NCI-H2081 treated with DMSO at 0.1 percent for 48 hours (cell line): Measurements from ENCODE around the gene C11orf86.
"Not testable (repeated sequence)": the region's sequence is repeated elsewhere in the genome, so short reads cannot be mapped to it uniquely, and the experiment has no call there.

ENCODE experiments used
- DNase-seq: peaks from one replicate; lab custom pipeline; 2025; lab: John Stamatoyannopoulos, UW

C11orf86 gene, protein sequence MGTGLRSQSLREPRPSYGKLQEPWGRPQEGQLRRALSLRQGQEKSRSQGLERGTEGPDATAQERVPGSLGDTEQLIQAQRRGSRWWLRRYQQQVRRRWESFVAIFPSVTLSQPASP

DNA sequence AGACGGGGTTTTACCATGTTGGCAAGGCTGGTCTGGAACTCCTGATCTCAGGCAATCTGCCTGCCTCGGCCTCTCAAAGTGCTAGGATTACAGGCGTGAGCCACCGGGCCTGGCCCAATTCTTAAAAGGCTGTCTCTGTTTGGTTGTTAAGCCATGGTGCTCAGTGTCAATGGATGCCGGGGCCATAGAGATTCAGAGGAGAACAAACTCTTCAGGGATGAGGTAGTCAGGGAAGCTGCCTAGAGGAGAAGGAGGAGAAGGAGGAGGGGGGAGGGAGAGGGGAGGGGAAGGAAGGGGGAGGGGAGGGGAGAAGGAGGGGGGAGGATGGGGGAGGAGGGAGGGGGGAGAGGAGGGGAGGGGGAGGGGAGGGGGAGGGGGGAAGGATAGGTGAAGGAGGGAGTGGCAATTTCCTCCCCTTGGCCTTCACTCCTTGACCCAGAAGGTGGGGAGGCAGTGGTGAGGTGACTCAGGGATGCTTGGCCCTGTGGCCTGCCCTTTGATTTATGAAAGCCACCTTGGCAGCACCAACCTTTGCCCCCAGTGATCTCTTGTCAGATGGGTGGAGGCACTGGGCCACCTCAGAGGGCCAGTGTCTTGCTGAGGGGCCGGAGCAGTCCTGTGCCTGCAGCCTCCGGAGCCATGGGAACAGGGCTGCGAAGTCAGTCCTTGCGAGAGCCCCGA, at the start of gene C11orf86:
TSS of gene C11orf86 (plus strand) at position 581 of the 681 bp plus-strand sequence. CDS start at position 640, 59 bp downstream.
- no peak for DNase-seq

DNA sequence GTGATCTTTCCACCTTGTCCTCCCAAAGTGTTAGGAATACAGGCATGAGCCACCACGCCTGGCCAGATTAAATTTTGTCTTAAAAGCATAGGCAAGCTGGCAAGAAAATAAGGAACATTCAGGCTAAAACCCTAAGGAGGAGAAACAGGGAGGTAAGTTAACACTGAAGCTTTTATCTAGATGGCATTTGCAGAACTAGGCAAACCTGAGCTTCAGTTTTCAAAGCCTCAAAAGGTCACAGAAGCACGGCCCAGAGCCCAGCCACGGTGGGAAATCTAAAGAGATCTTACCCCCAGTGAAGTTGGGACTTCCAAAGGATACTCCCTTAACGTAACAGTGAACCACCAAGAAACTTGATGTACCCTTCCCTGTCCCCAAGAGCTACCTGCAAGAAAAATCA, 45.4 kb upstream of the C11orf86 start:
- DNase-seq = no peak

DNA sequence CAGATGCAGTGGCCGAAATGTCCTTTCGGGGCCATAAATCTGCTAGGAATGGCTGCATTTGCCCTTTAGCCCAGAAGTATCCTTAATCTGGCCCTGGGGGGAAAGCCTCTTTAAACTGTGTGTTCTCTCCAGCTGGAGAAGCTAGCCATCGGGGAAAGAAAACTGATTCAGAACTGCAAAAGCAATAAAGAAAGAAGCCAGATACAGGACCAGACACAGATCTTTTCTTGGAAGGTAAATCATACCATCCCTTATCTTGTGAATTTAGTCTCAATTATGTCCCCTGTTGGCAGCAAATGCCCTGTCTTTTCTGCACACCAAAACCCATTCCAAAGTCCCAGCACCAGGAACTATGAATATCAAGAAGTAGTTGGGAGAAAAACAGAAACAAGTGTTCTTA, 42.6 kb upstream of the C11orf86 start:
- no peak for DNase-seq

DNA sequence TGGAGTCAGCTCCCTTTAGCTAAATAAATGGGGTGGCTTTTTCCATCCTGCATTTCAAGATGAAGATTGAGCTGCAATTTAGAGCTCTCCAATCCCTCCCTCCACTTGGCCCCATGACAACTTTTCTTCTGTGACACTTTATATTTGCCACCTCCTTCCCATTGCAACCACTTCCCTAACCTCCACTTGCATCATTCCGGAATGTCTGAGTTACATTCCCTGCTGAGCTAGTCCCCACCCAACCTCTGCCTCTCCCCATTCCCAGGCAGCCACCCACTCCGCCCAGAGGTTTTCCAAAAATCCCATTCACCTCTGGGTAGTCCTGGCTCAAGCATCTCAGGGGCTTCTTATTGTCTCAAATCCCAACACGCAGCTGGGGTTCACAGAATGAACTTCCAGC, 41.6 kb upstream of the C11orf86 start:
- no peak for DNase-seq

DNA sequence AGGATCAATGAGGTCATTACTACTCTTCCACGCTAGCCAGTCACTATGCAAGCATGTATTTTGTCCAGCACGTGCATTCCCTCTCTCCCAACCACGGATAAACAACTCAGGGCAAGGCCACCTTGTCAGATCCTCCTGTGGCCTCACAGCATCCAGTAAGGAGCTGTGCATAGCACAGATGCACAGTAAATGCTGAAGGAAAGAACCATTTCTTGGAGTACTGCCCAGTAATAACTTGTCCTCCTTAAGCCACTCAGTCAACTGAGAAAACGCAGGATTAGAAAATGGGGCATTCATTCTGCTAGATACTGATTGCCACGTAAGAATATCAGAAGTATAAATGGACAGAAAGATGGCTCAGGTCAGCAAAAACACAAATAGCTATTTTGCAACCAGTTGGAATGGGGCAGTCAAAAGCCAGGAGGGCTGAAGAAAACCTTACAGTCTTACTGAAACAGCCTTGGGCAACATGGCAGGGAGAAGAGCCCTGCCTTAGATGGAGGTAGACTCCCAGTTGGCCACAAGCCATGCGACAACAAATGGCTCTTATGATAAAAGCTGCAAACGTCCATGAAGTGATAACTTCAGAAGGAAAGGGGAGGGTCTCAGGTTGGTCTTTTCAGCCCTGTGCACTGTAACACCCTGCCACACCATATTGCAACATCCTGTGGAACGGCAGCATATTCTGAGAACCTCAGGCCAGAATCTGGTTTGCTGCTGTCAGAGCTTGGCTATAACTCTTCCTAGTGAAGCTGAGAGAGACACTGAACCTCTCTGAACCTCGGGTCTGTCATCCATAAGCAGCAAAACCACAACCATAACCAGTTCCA, 39.9 kb upstream of the C11orf86 start:
- no peak for DNase-seq

DNA sequence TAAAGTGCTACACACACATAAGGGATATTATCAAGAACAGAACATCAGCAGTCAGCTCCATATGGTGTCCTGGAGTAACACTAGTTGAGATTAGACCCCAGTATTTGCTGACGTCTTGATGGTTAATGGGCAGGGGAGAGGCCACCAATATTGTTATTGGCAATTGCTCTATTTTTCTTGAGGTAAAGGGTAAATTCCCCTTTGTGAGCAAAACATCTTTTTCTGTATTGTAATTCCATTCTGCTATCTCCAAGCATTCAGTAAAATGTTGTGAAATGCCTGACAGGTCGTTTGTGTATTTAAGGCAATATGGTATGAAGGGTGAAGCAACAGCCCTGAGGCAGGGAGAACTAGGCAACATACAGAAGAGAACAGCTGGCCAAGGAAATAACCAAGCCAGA, 38.8 kb upstream of the C11orf86 start:
- no peak for DNase-seq

DNA sequence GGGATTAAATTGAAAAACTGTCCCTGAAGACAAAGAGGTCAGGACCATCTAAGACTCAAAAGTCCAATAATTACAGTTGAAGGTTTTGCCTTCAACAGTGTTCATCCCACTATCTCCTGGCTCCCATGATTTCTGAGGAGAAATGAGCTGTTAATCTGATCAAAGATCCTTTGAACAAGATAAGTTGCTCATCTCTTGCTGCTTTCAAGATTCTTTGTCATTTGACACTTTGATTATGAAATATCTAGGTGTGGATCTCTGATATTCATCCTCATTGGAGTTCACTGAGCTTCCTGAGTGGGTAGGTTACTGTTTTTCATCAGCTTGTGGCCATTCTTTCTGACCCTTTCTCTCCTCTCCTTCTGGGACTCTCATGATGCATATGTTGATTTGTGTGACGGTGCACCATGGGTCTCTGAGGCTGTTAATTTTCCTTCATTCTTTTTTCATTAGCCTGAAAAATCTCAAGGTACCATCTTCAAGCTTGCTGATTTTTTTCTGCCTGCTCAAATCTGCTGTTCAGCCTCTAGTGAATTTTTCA, 37.8 kb upstream of the C11orf86 start:
- no peak for DNase-seq

DNA sequence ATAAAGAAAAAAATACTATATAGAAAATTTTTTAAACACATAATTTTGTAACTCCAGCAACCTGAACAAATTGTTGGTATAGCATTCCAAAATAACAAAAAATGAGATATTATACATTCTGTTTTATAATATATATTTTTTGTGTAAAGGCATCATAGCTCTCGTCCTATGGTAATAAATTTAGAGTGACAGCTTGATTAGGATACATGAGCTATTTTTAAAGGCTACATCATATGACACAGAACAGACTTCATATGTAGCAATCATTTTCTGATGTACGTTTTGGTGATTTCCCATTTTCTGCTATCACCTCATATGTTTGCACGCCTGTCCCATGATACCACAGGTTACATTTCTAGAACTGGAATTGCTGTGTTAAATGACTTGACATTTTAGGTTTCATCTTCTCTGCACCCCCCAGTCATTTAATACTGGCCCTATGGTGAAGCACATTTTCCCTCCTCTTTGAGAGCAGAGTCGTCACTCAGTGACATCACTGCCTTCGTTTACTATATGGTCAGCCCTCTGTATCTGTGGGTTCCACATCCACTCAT, 36.4 kb upstream of the C11orf86 start:
- DNase-seq = no peak

DNA sequence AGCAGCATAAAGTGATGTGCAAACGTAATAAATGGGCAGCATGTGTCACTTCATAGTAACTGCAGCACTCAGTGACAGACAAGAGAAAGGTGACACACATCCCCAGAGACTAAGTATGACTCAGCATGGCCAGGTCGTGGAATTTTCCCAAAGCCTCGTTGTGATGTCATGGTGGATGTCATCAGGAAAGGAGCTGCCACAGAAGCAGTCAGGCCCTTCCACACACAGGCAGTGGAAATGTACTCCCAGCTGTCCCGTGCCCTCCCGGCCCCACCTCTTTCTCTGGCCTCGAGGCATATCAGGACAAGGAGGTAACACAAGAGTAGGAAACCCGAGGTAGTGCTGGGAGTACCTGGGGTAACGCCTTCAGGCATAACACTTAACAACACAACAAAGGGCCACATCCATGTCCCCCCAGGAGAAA, 25.0 kb upstream of the C11orf86 start:
- DNase-seq = no peak

DNA sequence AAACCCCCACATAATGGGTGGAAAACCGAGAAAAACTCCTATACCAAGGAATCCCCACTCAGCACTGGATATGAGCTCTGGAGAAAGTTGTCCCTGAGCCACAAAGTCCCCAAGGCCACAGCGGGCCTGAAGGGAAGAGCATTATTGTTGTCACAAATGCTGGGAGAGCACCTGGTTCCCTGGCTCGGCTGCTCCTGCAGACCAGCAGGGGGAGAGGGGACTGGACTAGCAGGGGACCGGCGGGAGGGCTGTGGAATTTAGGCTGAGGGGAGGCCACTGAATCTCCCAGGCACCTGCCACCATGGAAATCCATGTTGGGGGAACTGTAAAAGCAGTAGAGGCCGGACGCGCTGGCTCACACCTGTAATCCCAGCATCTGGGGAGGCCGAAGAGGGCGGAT, 24.0 kb upstream of the C11orf86 start:
- no peak for DNase-seq

DNA sequence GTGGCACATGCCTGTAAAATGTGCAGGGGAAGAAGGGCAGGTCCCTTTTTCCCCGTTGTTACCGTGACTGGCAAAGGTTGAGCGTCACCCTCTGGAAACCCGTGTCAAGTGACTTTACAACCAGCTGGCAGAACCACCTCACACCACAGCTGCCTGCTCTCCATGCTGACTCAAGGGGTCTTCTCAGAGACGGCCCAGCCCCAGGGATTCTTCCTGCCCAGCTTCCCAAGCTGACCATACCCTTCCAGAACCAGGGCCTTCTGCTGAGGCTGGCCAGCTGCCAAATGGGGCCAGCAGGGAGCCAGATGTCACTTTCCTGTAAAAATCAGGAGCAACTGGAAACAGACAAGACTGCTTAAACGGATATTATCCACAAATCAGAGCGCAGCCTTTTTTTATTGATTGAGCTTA, 23.2 kb upstream of the C11orf86 start:
- no peak for DNase-seq

DNA sequence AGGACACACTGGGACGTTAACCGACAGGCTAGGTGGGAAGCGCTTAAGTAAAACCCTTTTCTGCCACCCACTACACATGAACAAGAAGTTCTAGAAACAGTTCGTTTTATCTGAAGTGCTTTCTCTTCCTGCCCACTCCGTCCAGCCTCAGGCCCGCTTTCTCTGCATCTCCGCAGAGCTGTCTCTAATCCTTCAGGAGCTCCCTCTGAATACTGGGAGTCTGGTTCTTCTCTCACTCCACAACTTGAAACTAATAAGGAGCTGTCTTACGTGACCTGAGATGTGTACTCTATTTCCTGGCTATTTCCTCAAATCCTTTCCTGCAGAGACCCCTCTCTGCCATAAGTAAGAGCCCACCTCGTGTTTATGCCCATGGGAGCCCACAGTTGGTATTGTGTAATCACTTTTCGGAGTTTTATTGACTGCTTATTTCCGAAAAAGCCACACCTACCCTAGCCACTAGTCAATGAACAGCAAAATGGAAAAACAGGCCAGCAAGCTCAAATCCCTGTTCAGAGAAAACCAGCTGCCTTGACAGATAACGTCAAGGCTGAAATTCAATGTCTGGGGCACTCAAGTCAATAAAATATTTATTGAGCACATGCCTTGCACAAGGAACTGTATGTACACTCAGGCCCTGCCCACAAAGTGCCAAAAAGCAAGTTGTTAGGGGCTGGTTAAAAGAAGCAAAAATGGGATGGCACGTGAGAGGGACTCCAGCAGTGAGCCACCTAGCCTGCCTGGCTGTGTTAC, 21.8 kb upstream of the C11orf86 start:
- DNase-seq = no peak

DNA sequence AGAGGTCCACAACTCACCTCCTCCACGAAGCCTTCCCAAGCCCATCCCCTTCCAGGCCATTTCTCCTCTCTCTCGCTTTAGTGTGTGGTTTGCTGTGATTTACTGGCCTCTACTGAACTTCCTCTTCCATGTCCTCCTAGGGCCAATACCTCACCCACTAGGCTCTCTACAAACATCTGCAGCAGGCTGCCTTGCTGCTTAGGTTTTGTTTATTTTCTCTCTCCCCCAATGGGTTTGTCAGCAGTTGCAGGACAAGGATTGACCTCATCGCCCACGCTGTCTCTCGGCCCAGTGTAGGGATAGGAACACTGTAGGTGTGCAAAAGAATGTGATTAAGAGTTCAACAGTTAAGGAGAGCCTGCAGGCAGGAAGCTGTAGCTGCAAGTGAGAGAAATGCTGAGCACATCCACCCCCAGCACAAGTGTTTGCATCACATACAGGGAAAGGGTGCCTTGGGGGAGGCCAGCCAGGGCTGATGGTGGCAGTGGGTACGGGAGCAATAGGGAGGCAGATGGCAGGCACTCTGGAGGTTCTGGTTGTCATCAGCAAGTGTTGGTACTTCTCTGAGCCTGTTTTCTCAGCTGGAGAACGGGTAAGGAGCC, 18.3 kb upstream of the C11orf86 start:
- DNase-seq = no peak

DNA sequence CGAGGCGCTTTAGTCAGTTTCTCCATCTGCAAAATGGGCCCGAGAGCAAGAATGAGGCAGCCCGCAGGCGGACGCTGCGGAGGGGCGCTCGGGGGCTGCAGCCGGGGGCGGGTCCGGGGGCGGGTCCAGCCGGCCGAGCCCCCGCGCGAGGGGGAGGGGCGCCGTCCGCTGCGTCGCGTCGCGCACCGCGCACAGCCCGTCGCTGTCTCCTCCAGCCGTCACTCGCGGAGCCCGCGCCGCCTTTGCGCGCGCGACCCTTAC, 17.2 kb upstream of the C11orf86 start:
- no peak for DNase-seq

DNA sequence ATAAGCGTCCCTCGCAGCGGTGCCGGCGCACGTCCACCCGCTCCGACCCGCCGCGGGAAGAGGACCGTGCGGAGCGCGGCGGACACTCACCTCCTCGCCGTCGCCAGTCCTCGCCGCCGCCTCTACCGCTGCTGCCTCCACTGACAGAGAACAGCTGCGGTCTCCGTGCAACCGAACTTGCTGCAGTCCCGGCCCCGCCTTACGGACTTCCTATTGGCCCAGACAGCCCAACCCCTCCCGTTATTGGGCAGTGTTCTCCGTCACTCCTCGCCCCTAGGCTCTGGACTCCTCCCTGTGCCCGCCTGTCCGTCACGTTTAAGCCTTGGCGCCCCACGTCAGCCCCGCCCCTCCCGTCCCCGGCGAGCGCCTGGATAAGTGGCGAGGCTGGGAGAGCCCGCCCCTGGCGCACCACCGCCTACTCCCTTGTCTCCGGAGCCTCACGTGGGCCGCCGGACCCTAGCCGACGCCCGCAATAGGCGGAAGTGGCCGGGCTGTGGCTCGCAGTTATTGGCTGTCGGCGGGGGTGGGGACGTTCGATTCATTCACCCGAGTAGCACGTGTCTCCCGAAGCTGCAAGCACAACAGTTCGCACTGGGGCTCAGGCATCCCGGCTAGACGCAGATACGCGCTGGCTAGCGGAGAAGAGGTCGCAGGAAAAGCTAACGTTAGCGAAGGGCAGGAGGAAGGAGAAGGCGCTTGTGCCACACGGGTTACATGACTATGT, 16.7 kb upstream of the C11orf86 start, which contains the start of gene PC:
TSS of gene PC (minus strand) at position 152 of the 724 bp plus-strand sequence. CDS start 86,224 bp downstream, outside the sequence.
- peak; percentile 96 for DNase-seq

DNA sequence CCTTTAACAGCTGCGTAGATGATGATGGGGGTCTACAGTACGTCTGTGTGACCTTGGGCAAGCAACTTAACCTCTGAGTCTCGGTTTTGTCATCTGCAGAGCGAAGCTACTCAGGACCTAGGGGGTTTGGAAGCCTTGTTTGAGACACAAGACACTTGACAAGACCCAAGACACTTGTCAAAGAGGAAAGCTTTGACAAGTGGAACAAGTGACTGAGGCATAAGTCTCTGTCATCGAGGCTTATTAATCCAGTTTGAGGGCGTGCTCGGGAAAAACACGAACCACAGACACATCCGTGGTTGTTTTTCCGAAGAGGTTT, 16.2 kb upstream of the C11orf86 start:
- DNase-seq = no peak

DNA sequence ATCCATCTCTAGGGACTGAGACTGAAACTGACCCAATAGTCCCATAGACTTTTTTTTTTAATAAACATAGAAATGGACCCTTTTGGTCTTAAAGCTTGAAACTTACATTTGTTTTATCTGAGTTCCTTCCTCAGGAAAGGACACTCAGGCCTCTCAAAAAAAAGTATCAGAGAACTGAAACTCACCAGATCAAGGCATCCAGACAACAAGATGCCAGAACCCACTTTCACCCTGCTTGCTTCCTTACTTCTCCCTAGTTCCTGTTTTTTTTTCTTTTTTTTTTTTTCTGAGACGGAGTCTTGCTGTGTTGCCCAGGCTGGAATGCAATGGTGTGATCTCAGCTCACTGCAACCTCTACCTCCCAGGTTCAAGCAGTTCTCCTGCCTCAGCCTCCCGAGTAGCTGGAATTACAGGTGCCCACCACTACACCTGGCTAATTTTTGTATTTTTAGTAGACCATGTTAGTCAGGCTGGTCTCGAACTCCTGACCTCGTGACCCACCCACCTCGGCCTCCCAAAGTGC, 13.4 kb upstream of the C11orf86 start:
- not testable (repeated sequence) for DNase-seq

DNA sequence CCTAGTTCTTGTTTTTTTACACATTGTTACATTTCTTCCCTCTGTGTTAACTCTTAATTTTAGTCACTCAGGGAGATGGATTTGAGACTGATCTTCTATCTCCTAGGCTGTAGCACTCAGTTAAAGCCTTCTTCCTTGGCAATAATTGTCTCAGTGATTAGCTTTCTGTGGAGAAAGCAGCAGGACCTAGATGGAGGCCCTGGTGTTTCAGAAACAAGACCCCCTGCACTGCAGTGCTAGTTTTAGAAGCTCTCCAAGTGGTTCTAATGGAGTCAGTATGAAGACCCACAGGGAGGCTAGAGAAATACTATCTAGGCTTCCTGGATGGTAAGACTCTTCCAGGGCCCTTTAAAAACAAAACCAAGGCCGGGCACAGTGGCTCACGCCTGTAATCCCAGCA, 12.9 kb upstream of the C11orf86 start:
- no peak for DNase-seq

DNA sequence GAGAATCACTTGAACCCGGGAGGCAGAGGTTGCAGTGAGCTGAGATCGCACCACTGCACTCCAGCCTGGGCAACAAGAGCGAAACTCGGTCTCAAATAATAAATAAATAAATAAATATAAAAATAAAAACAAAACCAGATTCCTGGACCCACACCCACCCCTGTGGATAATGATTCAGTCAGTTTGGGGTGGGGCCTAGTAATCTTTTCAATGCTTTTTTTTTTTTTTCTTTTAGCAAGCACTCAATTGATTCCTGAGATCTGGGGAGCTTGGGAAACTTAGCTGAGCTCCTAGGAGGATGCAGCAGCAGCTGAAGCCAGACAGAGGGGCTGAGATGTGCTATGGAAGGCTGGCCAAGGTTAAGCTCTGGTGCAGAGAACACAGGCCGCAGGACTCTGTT, 12.3 kb upstream of the C11orf86 start:
- DNase-seq = no peak

DNA sequence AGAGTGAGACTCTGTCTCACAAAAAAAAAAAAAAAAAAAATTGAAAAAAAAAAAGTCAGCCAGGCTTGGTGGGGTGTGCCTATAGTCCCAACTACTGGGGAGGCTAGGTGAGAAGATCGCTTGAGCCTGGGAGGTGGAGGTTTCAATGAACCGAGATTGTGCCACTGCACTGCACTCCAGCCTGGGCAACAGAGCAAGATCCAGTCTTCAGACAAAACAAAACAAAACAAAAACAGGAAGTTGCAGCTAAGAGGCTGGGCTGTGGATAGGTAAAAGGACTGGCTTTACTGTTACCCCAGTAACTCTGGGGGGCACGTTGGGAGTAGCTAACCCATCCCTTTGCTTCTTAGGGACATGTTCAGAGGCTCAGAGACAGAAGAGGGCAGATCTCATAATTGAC, 10.6 kb upstream of the C11orf86 start:
- no peak for DNase-seq

DNA sequence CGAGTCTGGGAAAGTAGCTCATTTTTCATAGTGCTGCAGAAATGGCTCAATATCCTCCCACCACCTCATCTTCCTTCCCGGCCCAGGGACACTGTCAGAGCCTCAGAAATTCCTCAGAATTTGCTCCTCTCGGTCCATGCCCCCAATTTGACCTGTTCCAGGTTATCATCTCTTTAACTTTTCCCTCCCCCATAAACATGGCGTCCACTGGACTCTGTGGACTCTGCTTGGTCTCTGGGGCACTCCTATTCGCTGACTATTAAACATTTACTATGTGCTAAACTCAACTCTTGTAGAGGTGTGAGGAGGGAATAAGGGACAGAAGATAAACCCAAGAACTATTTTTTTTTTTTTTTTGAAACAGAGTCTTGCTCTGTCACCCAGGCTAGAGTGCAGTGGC, 8.8 kb upstream of the C11orf86 start:
- no peak for DNase-seq
